ENCODE measurements around the gene MRPS5.

MRPS5 gene

DNA sequence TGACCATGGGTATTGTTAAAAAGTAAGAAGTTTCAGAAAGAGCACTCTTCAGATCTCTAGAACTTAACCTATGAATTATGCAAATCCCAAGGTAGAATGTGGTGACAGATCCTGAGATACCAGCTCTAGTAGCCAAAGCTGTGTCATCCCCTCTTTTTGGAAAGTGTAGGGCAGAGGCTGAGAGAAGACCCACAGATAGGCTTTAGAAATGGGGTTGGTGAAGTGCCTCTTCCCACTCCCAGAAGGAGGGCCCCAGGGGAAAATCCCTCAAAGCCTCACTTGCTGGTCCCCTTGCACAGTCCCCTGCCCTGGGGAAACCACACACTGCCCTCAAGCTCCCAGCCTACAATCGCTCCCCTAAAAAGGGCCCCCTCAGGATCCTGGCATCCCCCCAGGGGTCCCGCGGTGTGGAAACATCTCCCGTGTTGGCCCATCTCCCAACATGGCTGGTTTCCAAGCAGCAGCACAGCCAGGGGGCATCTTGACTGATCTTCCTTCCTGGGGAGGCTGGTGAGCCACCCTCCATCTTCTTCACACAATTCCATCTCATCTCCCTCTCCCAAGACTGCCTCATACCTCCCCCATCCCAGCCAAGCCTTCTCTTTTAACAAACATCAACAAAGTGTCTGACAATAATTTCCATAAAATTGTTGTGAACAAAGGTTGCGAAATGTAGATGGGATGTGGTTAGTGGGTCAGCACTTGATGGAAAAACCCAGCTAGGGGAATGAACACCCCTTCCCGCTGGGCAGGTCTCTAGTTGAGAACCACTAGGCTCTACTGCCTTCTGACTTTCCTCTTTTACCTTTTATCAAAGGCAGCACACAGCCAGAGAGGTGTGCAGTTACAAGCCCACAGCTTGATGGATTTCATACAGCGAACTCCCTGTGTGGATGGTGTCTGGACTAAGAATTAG lies 71.0 kb downstream of the MRPS5 start:
- no peaks in the 10 kb centered on the region for H3K4me1 ChIP-seq (ENCODE audit: control insufficient read depth, insufficient read depth, low read length)
- H3K4me3 ChIP-seq (ENCODE audit: low read depth, low read length): no peak overlapping the region
- H3K9ac ChIP-seq (ENCODE audit: low read depth, low read length): no peak overlapping the region
- no peaks in the 10 kb centered on the region for H3K9me3 ChIP-seq (ENCODE audit: control insufficient read depth, insufficient read depth, low read length)
- no peaks in the 10 kb centered on the region for H3K27me3 ChIP-seq (ENCODE audit: control insufficient read depth, insufficient read depth, low read length)
- no peaks in the 10 kb centered on the region for H3K36me3 ChIP-seq (ENCODE audit: control insufficient read depth, insufficient read depth, low read length)

DNA sequence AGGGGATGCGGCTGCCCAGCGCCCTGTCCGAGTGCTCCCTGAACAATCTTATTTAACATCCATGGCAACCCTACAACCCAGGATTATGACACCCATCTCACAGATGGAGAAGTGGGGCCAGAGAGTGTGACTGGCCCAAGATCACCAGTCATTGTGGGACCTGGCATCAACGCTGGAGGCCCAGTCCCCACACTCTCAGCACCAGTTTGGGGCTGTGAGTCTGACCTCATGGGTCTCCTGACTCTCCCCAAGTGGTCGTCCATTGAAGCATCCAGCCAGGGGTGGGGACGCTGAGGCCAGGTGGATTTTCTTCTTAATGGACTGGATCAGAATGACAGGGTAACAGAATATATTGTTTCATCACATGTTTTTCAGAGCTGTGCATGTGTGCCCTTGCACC lies 71.6 kb downstream of the MRPS5 start:
- H3K4me1 ChIP-seq (ENCODE audit: control insufficient read depth, insufficient read depth, low read length): no peaks in the 10 kb centered on the region
- no peaks in the 10 kb centered on the region for H3K9me3 ChIP-seq (ENCODE audit: control insufficient read depth, insufficient read depth, low read length)
- no peaks in the 10 kb centered on the region for H3K27me3 ChIP-seq (ENCODE audit: control insufficient read depth, insufficient read depth, low read length)
- H3K9ac ChIP-seq (ENCODE audit: low read depth, low read length): no peak overlapping the region
- no peak overlapping the region for H3K4me3 ChIP-seq (ENCODE audit: low read depth, low read length)
- H3K36me3 ChIP-seq (ENCODE audit: control insufficient read depth, insufficient read depth, low read length): no peaks in the 10 kb centered on the region

DNA sequence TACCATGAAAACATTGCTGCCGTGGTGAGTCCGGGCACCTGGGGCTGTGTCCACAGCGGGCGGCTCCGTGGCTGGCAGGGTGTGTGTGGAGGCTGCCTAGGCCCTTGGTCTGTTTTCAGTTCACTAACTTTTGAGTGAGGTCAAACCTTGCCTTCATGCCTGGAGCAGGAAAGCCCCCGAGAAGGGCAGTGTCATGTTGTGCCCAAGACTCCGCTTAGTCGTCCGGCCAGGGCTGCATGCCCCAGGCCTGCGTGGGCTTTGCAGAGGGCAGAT lies 72.0 kb downstream of the MRPS5 start:
- Histone ChIP-seq H3K4me3 (ENCODE audit: low read depth, low read length) (no peak overlapping the region), H3K4me1 (ENCODE audit: control insufficient read depth, insufficient read depth, low read length) (no peaks in the 10 kb centered on the region), H3K9me3 (ENCODE audit: control insufficient read depth, insufficient read depth, low read length) (no peaks in the 10 kb centered on the region)

DNA sequence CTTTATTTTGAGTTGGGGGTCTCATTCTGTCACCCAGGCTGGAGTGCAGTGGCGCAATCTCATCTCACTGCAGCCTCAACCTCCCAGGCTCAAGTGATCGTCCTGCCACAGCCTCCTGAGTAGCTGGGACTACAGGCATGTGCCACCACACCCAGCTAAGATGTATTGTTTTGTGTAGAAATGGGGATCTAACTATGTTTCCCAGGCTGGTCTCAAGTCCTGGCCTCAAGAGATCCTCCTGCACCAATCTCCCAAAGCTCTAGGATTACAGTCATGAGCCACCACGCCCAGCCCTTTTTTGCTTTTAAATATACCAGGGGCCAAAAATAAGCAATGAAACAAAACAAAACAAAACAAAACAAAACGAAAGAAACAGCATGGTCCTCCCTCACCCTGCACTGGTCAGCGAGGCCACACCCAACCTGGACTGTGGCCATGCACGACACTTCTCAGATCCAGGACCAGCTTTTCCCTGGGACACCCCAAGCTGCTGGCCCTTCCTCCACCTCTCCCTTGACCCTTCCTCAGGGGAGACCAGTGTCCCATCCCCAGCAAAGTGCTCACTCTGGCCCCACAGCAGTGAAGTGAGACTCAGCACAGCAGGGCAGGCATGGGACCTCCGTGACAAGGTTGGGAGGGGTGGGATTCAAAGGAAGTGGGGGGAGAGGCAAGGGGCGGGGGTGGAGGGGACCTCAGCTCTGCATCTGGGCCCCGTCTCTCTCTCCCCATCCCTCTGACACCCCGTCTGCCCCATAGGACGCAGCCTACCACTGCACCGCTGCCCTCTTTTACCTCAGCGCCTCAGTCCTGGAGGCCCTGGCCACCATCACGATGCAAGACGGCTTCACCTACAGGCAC lies 72.6 kb downstream of the MRPS5 start:
- H3K36me3 ChIP-seq (ENCODE audit: control insufficient read depth, insufficient read depth, low read length): no peaks in the 10 kb centered on the region
- no peak overlapping the region for H3K9ac ChIP-seq (ENCODE audit: low read depth, low read length)
- no peaks in the 10 kb centered on the region for H3K9me3 ChIP-seq (ENCODE audit: control insufficient read depth, insufficient read depth, low read length)
- H3K4me3 ChIP-seq (ENCODE audit: low read depth, low read length): no peak overlapping the region
- no peaks in the 10 kb centered on the region for H3K27me3 ChIP-seq (ENCODE audit: control insufficient read depth, insufficient read depth, low read length)
- H3K4me1 ChIP-seq (ENCODE audit: control insufficient read depth, insufficient read depth, low read length): no peaks in the 10 kb centered on the region

More for the DNA sequence above, 72.0 kb downstream of the MRPS5 start:
- no peaks in the 10 kb centered on the region for H3K27me3 ChIP-seq (ENCODE audit: control insufficient read depth, insufficient read depth, low read length)
- no peak overlapping the region for H3K9ac ChIP-seq (ENCODE audit: low read depth, low read length)
- no peaks in the 10 kb centered on the region for H3K36me3 ChIP-seq (ENCODE audit: control insufficient read depth, insufficient read depth, low read length)

DNA sequence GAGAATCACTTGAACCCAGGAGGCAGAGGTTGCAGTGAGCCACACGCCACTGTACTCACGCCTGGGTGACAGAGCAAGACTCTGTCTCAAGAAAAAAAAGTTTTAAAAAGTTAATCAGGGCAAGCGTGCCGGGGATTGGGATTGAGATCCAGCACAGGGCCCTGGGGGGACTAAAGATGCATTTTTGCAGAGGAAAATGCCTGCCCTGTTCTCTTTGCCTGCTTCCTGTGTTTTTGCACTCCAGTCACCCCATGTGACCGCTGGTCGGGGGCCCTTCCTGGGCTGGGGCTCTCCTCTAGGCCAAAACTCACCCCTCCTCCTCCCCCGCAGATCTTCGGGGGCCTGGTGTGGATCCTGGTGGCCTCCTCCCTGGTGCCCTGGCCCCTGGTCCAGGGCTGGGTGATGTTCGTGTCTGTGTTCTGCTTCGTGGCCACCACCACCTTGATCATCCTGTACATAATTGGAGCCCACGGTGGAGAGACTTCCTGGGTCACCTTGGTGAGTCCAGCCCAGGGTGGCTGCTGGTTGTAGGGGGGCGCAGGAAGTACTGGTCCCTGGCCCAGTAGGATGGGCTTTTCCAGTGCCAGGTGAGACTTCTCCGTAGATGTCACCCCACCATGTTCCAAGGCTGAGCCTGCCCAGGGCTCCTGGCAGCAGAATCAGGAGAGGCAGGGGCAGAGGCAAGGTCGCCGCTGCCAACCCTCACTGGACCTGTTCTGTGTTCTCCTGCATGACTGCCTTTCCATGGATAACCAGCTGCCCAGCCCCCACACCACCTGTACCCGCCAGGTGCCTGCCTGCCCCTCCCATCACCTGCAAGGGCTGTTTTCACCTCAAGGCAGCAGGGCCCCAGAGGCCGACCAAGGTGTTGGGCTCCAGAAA lies 73.7 kb downstream of the MRPS5 start:
- no peaks in the 10 kb centered on the region for H3K27me3 ChIP-seq (ENCODE audit: control insufficient read depth, insufficient read depth, low read length)
- no peaks in the 10 kb centered on the region for H3K36me3 ChIP-seq (ENCODE audit: control insufficient read depth, insufficient read depth, low read length)
- no peak overlapping the region for H3K9ac ChIP-seq (ENCODE audit: low read depth, low read length)
- H3K9me3 ChIP-seq (ENCODE audit: control insufficient read depth, insufficient read depth, low read length): no peaks in the 10 kb centered on the region
- no peak overlapping the region for H3K4me3 ChIP-seq (ENCODE audit: low read depth, low read length)
- H3K4me1 ChIP-seq (ENCODE audit: control insufficient read depth, insufficient read depth, low read length): no peaks in the 10 kb centered on the region

DNA sequence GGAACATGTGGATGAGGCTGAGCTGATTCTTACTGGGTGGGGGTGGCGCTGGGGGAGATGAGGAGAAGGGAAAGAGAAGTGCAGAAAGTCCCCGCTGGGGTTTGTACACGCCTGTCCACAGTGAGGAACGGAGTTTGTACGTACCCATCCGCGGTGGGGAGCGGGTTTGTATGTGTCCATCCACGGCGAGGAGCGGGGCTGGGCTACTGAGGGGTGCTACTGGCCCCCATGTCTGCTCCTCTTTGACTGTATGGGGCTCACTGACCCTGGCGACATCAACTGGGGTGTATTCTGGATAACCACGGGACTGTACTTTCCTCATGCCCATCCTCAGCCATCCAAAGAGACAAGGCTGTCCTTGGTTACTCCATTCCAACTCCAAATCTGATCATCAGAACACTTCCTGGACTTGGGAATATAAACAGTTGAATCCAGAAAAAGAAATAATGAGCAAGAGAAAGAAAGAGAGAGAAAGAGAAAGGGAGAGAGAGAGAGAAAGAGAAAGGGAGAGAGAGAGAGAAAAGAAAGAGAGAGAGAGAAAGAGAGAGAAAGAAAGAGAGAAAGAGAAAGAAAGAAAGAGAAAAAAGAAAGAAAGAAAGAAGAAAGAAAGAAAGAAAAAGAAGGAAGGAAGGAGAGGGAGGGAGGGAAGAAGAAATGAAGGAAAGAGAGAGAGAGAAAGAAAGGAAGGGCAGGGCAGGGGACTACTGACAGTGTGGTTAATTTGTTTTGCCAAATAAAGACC lies 75.1 kb downstream of the MRPS5 start:
- Histone ChIP-seq H3K4me1 (ENCODE audit: control insufficient read depth, insufficient read depth, low read length) (no peaks in the 10 kb centered on the region), H3K9ac (ENCODE audit: low read depth, low read length) (no peak overlapping the region), H3K36me3 (ENCODE audit: control insufficient read depth, insufficient read depth, low read length) (no peaks in the 10 kb centered on the region), H3K9me3 (ENCODE audit: control insufficient read depth, insufficient read depth, low read length) (no peaks in the 10 kb centered on the region), H3K27me3 (ENCODE audit: control insufficient read depth, insufficient read depth, low read length) (no peaks in the 10 kb centered on the region), H3K4me3 (ENCODE audit: low read depth, low read length) (no peak overlapping the region)

DNA sequence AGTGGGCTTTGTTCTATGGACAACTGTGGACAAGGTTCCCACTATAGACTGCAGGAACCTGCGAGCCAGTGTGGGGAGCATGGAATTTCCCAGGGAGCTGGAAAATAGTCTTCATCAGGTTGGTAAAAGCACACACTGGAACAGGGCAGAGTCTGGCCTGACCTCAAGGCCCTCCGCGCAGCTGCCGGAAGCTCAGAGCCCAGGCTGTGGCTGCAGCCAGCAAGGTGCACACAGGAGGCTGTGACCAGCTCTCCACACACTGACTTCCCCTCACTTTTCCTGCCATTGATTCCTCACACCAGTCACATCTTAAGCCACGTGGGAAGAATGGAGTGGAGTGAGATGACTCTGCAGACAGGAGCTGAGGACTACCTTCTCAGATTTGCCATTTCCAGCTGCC lies 77.0 kb downstream of the MRPS5 start:
- Histone ChIP-seq H3K27me3 (ENCODE audit: control insufficient read depth, insufficient read depth, low read length) (no peaks in the 10 kb centered on the region), H3K4me1 (ENCODE audit: control insufficient read depth, insufficient read depth, low read length) (no peaks in the 10 kb centered on the region), H3K9me3 (ENCODE audit: control insufficient read depth, insufficient read depth, low read length) (no peaks in the 10 kb centered on the region), H3K36me3 (ENCODE audit: control insufficient read depth, insufficient read depth, low read length) (no peaks in the 10 kb centered on the region), H3K4me3 (ENCODE audit: low read depth, low read length) (no peak overlapping the region), H3K9ac (ENCODE audit: low read depth, low read length) (no peak overlapping the region)

DNA sequence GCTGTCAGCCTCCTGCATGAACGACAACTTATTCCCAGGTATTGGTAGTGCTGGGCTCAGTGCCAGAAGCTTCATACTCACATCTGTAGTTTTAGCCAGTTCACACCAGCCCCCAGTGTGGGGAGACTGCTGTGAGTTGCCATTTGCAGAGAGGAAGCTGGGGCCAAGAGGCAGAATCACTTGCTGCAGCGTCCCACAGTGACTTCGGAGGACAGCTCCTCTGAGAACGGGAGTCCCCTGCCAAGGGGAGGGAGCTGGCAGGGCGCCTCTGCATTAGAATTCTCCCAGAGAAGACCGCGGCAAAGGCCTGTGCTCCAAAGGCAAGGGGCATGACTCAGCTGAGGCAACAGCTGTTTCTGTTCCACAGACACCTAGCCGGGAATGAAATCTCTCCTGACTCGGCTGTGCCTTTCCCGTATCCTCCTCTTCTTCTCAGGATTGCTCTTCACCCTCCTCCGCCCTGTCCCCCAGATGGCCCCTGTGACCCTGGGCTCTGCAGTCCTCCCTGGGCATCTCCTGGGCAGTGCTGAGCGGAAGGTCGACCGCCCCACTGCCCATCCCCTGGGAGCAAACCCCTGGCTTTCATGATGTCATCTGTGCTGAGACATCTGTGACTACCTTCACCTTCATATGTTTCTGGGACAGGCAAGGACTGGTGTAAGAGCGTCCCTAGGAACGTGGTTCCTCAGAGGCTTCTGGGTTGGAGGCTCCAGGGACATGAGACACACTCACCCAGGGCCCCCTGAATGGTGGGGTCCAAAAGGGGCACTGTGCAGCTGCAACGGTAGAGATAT lies 78.1 kb downstream of the MRPS5 start:
- no peaks in the 10 kb centered on the region for H3K4me1 ChIP-seq (ENCODE audit: control insufficient read depth, insufficient read depth, low read length)
- no peaks in the 10 kb centered on the region for H3K9me3 ChIP-seq (ENCODE audit: control insufficient read depth, insufficient read depth, low read length)
- H3K4me3 ChIP-seq (ENCODE audit: low read depth, low read length): no peak overlapping the region
- no peaks in the 10 kb centered on the region for H3K27me3 ChIP-seq (ENCODE audit: control insufficient read depth, insufficient read depth, low read length)
- H3K9ac ChIP-seq (ENCODE audit: low read depth, low read length): no peak overlapping the region
- H3K36me3 ChIP-seq (ENCODE audit: control insufficient read depth, insufficient read depth, low read length): no peaks in the 10 kb centered on the region

DNA sequence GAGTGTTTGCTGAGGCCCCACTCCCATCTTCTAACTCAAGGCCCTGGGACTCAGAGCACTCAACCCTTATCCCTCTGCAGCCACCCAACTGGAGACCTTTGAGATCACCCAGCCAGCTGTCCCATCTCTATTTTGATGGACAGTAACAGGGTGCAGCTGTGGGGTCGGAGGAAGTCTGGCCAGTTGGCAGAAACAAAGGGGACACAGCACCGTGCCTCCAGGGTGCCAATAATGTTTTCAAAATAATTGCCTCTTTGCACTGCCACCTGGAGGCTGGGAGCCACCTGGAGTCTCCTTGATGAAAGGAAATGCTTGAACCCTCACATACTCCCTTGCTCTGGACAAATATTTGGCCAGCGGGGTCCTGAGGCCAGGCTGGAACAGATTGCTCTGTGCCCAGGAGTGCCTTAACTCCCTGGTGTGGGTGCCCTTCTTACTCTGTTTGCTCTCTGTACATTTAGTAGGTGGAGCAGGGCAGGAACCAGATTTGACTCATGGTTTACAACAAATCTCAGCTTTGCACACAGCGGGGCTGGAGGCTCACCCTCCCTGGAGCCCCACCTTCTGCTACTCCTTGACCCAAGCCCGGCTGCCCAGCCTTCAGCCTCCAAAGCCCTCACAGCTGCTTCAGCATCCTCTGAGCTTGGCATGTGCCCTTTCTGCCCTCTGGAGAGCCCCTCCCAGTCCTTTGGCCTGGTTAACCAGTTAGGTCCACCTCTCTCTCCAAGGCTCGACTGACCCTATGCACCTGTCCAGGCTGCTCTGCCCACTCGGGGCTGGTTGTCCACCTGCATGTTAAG lies 78.9 kb downstream of the MRPS5 start:
- Histone ChIP-seq H3K9ac (ENCODE audit: low read depth, low read length) (no peak overlapping the region), H3K4me3 (ENCODE audit: low read depth, low read length) (no peak overlapping the region), H3K36me3 (ENCODE audit: control insufficient read depth, insufficient read depth, low read length) (no peaks in the 10 kb centered on the region), H3K4me1 (ENCODE audit: control insufficient read depth, insufficient read depth, low read length) (no peaks in the 10 kb centered on the region), H3K9me3 (ENCODE audit: control insufficient read depth, insufficient read depth, low read length) (no peaks in the 10 kb centered on the region), H3K27me3 (ENCODE audit: control insufficient read depth, insufficient read depth, low read length) (no peaks in the 10 kb centered on the region)

DNA sequence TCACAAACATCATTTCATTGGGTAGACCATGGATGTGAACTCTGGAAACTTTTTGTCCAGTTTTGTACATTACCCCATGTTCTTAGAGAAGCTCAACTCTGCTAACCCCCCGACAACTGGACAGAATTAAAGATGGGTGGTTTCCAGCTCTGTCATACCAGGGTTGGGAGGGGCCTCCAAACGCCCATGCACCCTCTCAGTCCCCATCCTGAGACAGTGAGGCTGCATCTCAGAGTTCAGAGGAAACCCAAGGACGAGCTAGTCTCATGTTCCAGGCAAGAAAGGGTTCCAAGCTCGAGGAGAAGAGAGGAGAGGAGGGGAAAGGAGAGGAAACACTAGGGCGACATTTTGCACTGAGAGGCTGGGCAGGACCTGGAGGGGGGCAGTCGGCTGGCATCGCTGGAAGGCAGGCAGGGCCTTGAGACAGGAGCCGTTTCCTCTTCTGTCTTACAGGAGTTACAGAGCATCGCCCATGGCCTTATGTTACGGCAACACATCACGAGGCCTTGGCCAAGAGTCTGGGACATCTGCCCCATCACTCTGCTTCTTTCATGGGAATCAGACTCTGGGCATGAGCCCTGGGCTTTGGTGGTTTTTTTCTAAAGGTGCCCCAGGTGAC lies 79.7 kb downstream of the MRPS5 start:
- no peaks in the 10 kb centered on the region for H3K4me1 ChIP-seq (ENCODE audit: control insufficient read depth, insufficient read depth, low read length)
- H3K36me3 ChIP-seq (ENCODE audit: control insufficient read depth, insufficient read depth, low read length): no peaks in the 10 kb centered on the region
- no peak overlapping the region for H3K4me3 ChIP-seq (ENCODE audit: low read depth, low read length)
- no peaks in the 10 kb centered on the region for H3K9me3 ChIP-seq (ENCODE audit: control insufficient read depth, insufficient read depth, low read length)
- no peaks in the 10 kb centered on the region for H3K27me3 ChIP-seq (ENCODE audit: control insufficient read depth, insufficient read depth, low read length)
- H3K9ac ChIP-seq (ENCODE audit: low read depth, low read length): no peak overlapping the region
